ENCODE measurements around the gene COL5A1.

The COL5A1 gene

GRCh38 chr9:134641173-134641989 lies at the start of gene COL5A1:
TSS of gene COL5A1 (plus strand) at chr9:134641803. CDS start at chr9:134642188, 385 bp downstream.
- Histone ChIP-seq H2AFZ (ENCODE audit: low read length) (no peak within 1 kb of the TSS), H3K79me2 (ENCODE audit: insufficient read depth, low read length) (no peaks in the 10 kb centered on the region), H3K36me3 (ENCODE audit: insufficient read depth, low read length) (no peaks in the 10 kb centered on the region), H3F3A (ENCODE audit: insufficient read depth, low read length) (no peaks in the 10 kb centered on the region), H3K9ac (ENCODE audit: low read length) (no peak within 1 kb of the TSS), H3K27ac (ENCODE audit: low read depth, low read length, poor library complexity, severe bottlenecking) (no peak within 1 kb of the TSS), H3K9me2 (ENCODE audit: low read depth, low read length) (no peaks in the 10 kb centered on the region), H3K4me2 (ENCODE audit: low read length) (no peak within 1 kb of the TSS), H3K4me3 (ENCODE audit: low read depth, low read length, poor library complexity, severe bottlenecking) (no peak within 1 kb of the TSS), H3K9me3 (ENCODE audit: low read length) (no peaks in the 10 kb centered on the region), H4K20me1 (ENCODE audit: insufficient read depth, low read length) (no peaks in the 10 kb centered on the region), H3K4me1 (ENCODE audit: insufficient read depth, low read length, severe bottlenecking) (no peaks in the 10 kb centered on the region), H3K27me3 (ENCODE audit: insufficient read depth, low read length) (no peaks in the 10 kb centered on the region; the same call in 1 of the 2 replicates)
- TF ChIP-seq, protein P1, sequence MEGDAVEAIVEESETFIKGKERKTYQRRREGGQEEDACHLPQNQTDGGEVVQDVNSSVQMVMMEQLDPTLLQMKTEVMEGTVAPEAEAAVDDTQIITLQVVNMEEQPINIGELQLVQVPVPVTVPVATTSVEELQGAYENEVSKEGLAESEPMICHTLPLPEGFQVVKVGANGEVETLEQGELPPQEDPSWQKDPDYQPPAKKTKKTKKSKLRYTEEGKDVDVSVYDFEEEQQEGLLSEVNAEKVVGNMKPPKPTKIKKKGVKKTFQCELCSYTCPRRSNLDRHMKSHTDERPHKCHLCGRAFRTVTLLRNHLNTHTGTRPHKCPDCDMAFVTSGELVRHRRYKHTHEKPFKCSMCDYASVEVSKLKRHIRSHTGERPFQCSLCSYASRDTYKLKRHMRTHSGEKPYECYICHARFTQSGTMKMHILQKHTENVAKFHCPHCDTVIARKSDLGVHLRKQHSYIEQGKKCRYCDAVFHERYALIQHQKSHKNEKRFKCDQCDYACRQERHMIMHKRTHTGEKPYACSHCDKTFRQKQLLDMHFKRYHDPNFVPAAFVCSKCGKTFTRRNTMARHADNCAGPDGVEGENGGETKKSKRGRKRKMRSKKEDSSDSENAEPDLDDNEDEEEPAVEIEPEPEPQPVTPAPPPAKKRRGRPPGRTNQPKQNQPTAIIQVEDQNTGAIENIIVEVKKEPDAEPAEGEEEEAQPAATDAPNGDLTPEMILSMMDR (IDR thresholded peaks at IDR 0.05; ENCODE audit: low read length): no peak
- no peak for TF ChIP-seq EZH2 (IDR thresholded peaks at IDR 0.05; ENCODE audit: borderline replicate concordance, low read length)

DNA sequence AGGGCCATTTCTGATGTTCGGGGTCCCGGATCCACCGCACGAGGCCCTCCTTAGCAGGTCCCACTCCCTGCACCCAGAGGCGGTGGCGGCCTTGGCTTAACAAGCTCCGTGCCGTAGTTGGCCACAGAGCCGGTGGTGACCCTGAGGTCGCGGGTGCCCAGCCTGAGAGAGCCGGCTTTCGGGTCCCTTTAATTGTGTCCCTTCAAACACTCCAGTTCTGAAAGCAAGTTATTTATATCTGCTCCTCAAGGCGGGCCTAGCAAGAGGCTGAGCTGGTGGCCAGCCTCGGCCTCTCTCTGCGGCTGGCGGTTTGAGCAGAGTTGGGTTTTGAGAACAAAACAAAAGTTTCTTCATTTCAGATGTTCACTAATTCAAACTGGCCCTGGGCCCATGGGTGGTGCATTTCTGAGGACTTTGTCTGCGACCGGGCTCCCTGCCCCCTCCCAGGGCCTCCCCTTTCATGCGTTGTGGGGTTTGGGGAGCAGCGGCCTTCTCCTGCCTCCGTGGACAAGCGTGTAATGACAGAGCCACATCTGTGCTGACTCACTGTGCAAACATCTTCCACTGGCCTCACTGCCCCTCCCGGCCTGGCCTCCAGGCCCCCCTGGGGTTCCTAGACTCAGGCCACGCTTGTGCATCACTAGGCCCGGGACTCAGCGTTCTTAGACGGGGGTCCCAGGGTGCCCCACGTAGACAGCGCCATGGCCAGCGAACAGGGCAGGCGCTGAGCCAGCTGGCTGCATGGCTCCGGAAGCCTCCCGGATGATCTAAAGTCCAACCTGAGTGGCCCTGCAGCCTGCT lies 49.4 kb upstream of the COL5A1 start:
- H3K9me2 ChIP-seq (ENCODE audit: low read depth, low read length): no peaks in the 10 kb centered on the region
- H3K27ac ChIP-seq (ENCODE audit: low read depth, low read length, poor library complexity, severe bottlenecking): no peak overlapping the region
- H3K4me2 ChIP-seq (ENCODE audit: low read length): no peak overlapping the region
- no peaks in the 10 kb centered on the region for H3K79me2 ChIP-seq (ENCODE audit: insufficient read depth, low read length)
- TF ChIP-seq, protein P1 (IDR thresholded peaks at IDR 0.05; ENCODE audit: low read length): no peak
- TF ChIP-seq EZH2 (IDR thresholded peaks at IDR 0.05; ENCODE audit: borderline replicate concordance, low read length): no peak
- no peak overlapping the region for H2AFZ ChIP-seq (ENCODE audit: low read length)
- no peaks in the 10 kb centered on the region for H3K4me1 ChIP-seq (ENCODE audit: insufficient read depth, low read length, severe bottlenecking)
- no peak overlapping the region for H3K9ac ChIP-seq (ENCODE audit: low read length)
- H3K9me3 ChIP-seq (ENCODE audit: low read length): 0 out of 2 replicates have a peak, but pooled peaks cover 2% of the 10 kb centered on the region
- no peaks in the 10 kb centered on the region for H3F3A ChIP-seq (ENCODE audit: insufficient read depth, low read length)
- H3K27me3 ChIP-seq (ENCODE audit: insufficient read depth, low read length): no peaks in the 10 kb centered on the region
- H3K4me3 ChIP-seq (ENCODE audit: low read depth, low read length, poor library complexity, severe bottlenecking): no peak overlapping the region
- no peaks in the 10 kb centered on the region for H4K20me1 ChIP-seq (ENCODE audit: insufficient read depth, low read length)
- H3K36me3 ChIP-seq (ENCODE audit: insufficient read depth, low read length): no peaks in the 10 kb centered on the region

DNA sequence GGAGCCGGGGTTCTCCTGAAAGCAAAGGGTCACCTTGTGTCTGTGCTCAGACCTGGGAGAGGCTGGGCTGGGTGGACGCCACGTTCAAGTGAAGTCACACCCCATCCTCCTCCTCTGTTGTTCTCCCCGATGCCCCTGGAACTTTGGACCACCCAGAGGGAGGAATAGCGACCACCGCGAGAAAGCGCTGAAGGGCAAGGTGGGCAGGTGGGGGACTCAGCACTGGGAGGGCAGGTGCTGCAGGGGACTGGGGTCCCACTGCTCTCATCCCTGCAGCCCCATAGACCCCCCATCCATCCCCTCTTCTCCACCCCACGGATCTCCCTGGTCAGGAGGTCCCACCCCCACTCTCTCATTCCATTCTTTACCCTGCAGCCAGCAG lies 48.8 kb upstream of the COL5A1 start:
- Histone ChIP-seq H3K4me3 (ENCODE audit: low read depth, low read length, poor library complexity, severe bottlenecking) (no peak overlapping the region), H3K4me2 (ENCODE audit: low read length) (no peak overlapping the region), H3K4me1 (ENCODE audit: insufficient read depth, low read length, severe bottlenecking) (no peaks in the 10 kb centered on the region), H2AFZ (ENCODE audit: low read length) (no peak overlapping the region), H3K27ac (ENCODE audit: low read depth, low read length, poor library complexity, severe bottlenecking) (no peak overlapping the region), H3K27me3 (ENCODE audit: insufficient read depth, low read length) (no peaks in the 10 kb centered on the region), H3F3A (ENCODE audit: insufficient read depth, low read length) (no peaks in the 10 kb centered on the region), H3K9me2 (ENCODE audit: low read depth, low read length) (no peaks in the 10 kb centered on the region), H4K20me1 (ENCODE audit: insufficient read depth, low read length) (no peaks in the 10 kb centered on the region), H3K9me3 (ENCODE audit: low read length) (0 out of 2 replicates have a peak, but pooled peaks cover 2% of the 10 kb centered on the region), H3K36me3 (ENCODE audit: insufficient read depth, low read length) (no peaks in the 10 kb centered on the region), H3K79me2 (ENCODE audit: insufficient read depth, low read length) (no peaks in the 10 kb centered on the region), H3K9ac (ENCODE audit: low read length) (no peak overlapping the region)
- TF ChIP-seq, protein P1 (IDR thresholded peaks at IDR 0.05; ENCODE audit: low read length): no peak
- no peak for TF ChIP-seq EZH2 (IDR thresholded peaks at IDR 0.05; ENCODE audit: borderline replicate concordance, low read length)

All from OCI-LY1 (cell line).